ENCODE results near the gene STX7.

- TF ChIP-seq, protein P1, sequence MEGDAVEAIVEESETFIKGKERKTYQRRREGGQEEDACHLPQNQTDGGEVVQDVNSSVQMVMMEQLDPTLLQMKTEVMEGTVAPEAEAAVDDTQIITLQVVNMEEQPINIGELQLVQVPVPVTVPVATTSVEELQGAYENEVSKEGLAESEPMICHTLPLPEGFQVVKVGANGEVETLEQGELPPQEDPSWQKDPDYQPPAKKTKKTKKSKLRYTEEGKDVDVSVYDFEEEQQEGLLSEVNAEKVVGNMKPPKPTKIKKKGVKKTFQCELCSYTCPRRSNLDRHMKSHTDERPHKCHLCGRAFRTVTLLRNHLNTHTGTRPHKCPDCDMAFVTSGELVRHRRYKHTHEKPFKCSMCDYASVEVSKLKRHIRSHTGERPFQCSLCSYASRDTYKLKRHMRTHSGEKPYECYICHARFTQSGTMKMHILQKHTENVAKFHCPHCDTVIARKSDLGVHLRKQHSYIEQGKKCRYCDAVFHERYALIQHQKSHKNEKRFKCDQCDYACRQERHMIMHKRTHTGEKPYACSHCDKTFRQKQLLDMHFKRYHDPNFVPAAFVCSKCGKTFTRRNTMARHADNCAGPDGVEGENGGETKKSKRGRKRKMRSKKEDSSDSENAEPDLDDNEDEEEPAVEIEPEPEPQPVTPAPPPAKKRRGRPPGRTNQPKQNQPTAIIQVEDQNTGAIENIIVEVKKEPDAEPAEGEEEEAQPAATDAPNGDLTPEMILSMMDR (IDR thresholded peaks at IDR 0.05) = no peak
- no peak for TF ChIP-seq POLR2A (IDR thresholded peaks at IDR 0.05)
Observed at GRCh38 chr6:132504757-132505156, 8.2 kb downstream of the STX7 start.

Measured in uterus (tissue), 2 donors.